ENCODE measurements around the gene C11orf68.

The C11orf68 gene

DNA sequence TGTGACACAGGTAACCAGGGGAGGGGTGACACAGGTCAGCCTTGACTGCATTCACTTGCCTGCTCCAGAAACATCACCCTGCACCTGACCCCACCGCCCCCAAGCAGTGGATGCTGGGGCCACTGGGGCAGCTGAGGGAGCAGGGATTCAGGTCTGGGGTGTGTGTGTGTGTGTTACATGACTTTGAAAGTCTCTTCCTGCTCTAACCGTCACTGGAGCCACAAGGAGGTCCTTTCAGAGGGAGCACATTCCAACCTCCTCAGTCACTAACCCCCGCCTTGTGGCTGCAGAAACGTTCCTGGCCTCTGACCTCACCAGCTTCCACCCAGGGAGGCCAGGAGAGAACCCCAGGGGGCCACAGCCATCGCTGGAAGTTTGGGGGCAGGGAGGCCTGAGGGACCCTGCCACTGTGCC is 15.8 kb downstream of the C11orf68 start:
- Histone ChIP-seq H2BK5ac (ENCODE audit: low read length) (no peak overlapping the region), H3K9ac (ENCODE audit: low read depth, low read length, poor library complexity) (peak overlapping the region; percentile 77), H3K4me3 (ENCODE audit: low read length in 2 of 2) (no peak overlapping the region), H3K36me3 (replicated peaks in 1 of 2; ENCODE audit: control insufficient read depth in 2 of 2, insufficient read depth in 2 of 2, low read length in 2 of 2) (no peaks in the 10 kb centered on the region), H3K4me1 (ENCODE audit: control insufficient read depth in 2 of 2, insufficient read depth in 1 of 2, low read depth in 1 of 2, low read length in 2 of 2) (peaks cover 11 to 12% of the 10 kb centered on the region in 2 donors), H3K23ac (ENCODE audit: low read depth, low read length, poor library complexity) (no peak overlapping the region), H3K18ac (ENCODE audit: low read length) (peak overlapping the region; percentile 80), H4K91ac (ENCODE audit: low read depth, low read length, poor library complexity) (no peak overlapping the region), H2BK120ac (ENCODE audit: low read depth, low read length) (no peak overlapping the region), H3K4me2 (ENCODE audit: insufficient read depth, low read length, poor library complexity, severe bottlenecking) (no peak overlapping the region), H4K8ac (ENCODE audit: low read depth, low read length) (no peak overlapping the region), H3K9me3 (replicated peaks in 1 of 2; ENCODE audit: control insufficient read depth in 2 of 2, insufficient read depth in 1 of 2, low read depth in 1 of 2, low read length in 2 of 2) (peaks cover 0 to 2% of the 10 kb centered on the region in 2 donors), H2AK5ac (ENCODE audit: low read depth, low read length) (no peak overlapping the region), H3K27me3 (ENCODE audit: control insufficient read depth in 3 of 3, insufficient read depth in 3 of 3, low read depth in 1 of 3, low read length in 3 of 3) (peaks cover 20 to 55% (median 21%) of the 10 kb centered on the region in 3 experiments), H2BK12ac (ENCODE audit: low read length) (peak overlapping the region; percentile 41), H3K27ac (replicated peaks; ENCODE audit: low read length) (no peak overlapping the region), H2AFZ (ENCODE audit: low read length) (peak overlapping the region; percentile 75), H2BK15ac (ENCODE audit: low read length) (no peak overlapping the region), H3K79me1 (ENCODE audit: low read depth, low read length) (no peaks in the 10 kb centered on the region), H3K4ac (ENCODE audit: low read length) (peak overlapping the region; percentile 10), H3K14ac (ENCODE audit: low read length) (peak overlapping the region; percentile 89)
- no peak for DNase-seq (ENCODE audit: low spot score)
- WGBS, 2 donors (ENCODE audit: extremely low coverage in 2 of 2, insufficient read length in 2 of 2, insufficient replicate concordance in 1 of 2) = no CpG with 5 or more reads among the region's 5 CpGs

DNA sequence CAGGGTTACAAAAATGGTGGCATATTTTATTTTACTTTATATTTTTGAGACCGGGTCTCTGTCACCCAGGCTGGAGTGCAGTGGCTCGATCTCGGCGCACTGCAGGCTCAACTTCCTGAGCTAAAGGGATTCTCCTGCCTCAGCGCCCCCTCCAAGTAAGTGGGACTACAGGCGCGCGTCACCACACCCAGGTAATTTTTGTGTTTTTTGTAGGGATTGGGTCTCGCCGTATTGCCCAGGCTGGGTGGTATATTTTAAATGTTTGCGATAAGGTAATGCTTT is 18.0 kb downstream of the C11orf68 start:
- Histone ChIP-seq H3K27me3 (ENCODE audit: control insufficient read depth in 3 of 3, insufficient read depth in 3 of 3, low read depth in 1 of 3, low read length in 3 of 3) (peaks cover 20 to 53% (median 21%) of the 10 kb centered on the region in 3 experiments), H3K4ac (ENCODE audit: low read length) (no peak overlapping the region), H3K79me1 (ENCODE audit: low read depth, low read length) (no peaks in the 10 kb centered on the region), H3K4me2 (ENCODE audit: insufficient read depth, low read length, poor library complexity, severe bottlenecking) (no peak overlapping the region), H3K36me3 (replicated peaks in 1 of 2; ENCODE audit: control insufficient read depth in 2 of 2, insufficient read depth in 2 of 2, low read length in 2 of 2) (no peaks in the 10 kb centered on the region), H3K4me3 (ENCODE audit: low read length in 2 of 2) (peak overlapping the region in 1 of 2 donors; percentile 53), H2AFZ (ENCODE audit: low read length) (peak overlapping the region; percentile 94), H3K4me1 (ENCODE audit: control insufficient read depth in 2 of 2, insufficient read depth in 1 of 2, low read depth in 1 of 2, low read length in 2 of 2) (peaks cover 11 to 12% of the 10 kb centered on the region in 2 donors), H3K27ac (replicated peaks; ENCODE audit: low read length) (no peak overlapping the region), H4K91ac (ENCODE audit: low read depth, low read length, poor library complexity) (no peak overlapping the region), H4K8ac (ENCODE audit: low read depth, low read length) (no peak overlapping the region), H3K9ac (ENCODE audit: low read depth, low read length, poor library complexity) (no peak overlapping the region), H2AK5ac (ENCODE audit: low read depth, low read length) (no peak overlapping the region), H2BK12ac (ENCODE audit: low read length) (no peak overlapping the region), H3K18ac (ENCODE audit: low read length) (no peak overlapping the region), H2BK5ac (ENCODE audit: low read length) (no peak overlapping the region), H3K9me3 (replicated peaks in 1 of 2; ENCODE audit: control insufficient read depth in 2 of 2, insufficient read depth in 1 of 2, low read depth in 1 of 2, low read length in 2 of 2) (peaks cover 0 to 2% of the 10 kb centered on the region in 2 donors), H3K23ac (ENCODE audit: low read depth, low read length, poor library complexity) (no peak overlapping the region), H2BK120ac (ENCODE audit: low read depth, low read length) (no peak overlapping the region), H2BK15ac (ENCODE audit: low read length) (no peak overlapping the region), H3K14ac (ENCODE audit: low read length) (no peak overlapping the region)
- no peak for DNase-seq (ENCODE audit: low spot score)
- WGBS, 2 donors (ENCODE audit: extremely low coverage in 2 of 2, insufficient read length in 2 of 2, insufficient replicate concordance in 1 of 2) = no CpG with 5 or more reads among the region's 11 CpGs

DNA sequence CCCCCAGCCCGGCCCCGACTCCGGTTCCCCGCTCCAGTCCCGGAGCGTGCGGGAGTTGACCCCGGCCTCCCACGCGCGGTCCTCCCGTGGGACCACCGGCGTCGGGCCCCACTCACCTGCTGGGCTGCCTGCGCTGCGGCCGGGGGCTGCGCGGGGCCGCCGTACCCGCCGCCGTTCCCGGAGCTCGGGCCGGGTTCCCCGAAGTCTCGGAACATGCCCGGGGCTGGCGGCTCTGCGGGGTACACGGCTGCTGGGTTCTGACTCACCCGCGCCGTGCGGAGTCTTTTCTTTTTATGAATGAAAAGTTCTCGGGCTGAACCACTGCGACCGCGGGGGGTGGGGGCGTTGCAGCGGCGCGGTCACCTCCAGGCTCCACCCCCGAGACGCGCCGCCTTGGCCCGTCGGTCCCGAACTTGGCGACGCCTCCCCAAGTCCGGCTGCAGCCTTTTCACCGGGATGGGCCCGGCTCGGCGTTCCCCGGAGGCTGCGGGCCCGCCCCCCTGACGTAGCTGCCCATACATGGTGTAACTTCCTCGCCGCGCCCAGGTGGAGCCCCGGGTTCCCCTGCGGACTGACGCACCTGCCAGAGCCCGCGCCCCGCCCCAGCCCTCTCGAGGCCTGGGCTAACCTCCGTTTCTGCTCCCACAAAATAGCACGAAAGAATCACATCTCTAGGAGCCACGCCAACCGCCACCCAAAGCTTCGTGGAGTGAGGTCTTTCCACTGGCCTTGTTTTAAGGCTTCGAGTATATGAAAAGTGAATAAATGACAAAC is 18.6 kb downstream of the C11orf68 start, which contains the start of gene FOSL1:
TSS of gene FOSL1 (minus strand) at position 264 of the 774 bp plus-strand sequence. CDS start at position 215, 49 bp downstream.
- Histone ChIP-seq H3K27me3 (ENCODE audit: control insufficient read depth in 3 of 3, insufficient read depth in 3 of 3, low read depth in 1 of 3, low read length in 3 of 3) (peaks cover 20 to 53% (median 21%) of the 10 kb centered on the region in 3 experiments), H3K4me1 (ENCODE audit: control insufficient read depth in 2 of 2, insufficient read depth in 1 of 2, low read depth in 1 of 2, low read length in 2 of 2) (peaks cover 11 to 12% of the 10 kb centered on the region in 2 donors)
- DNase-seq (ENCODE audit: low spot score) = no peak

DNA sequence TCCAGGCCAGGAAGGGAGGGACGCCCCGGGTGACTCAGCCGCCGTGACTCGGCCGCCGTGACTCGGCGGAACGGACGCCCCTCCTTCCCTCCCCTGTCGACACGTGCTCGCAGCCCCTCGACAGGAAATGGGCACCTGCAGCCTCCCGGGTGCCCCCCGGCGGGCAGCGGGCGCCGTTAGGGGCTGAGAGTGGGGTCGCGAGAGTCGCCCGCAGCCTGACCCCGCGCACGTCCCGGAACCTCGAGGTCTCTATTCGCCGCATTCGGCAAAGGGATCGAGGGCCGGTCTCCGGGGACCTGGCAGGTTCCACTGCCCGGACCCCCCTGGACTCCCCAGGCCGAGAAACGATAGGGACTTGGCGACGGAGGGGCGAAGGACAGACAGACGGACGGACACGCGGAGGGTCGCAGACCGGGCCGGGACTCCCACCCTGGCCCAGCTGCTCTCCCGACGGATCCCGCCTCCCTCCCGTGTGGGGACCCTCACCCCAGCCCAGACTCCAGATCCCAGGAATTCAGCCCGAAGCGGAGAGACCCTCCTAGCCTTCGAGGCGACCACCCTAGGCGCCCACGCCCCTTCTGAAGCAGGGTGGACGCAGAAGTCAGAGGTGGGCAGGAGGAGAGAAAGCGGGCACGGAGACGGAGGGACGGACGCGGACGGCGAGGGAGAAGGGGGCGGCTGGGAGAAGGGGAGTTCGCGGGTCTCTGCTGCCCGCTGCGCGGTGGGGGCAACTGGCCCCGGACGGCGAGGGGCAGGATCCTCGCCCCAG is 19.3 kb downstream of the C11orf68 start:
- Histone ChIP-seq H2BK12ac (ENCODE audit: low read length) (peak overlapping the region; percentile 16), H3K18ac (ENCODE audit: low read length) (peak overlapping the region; percentile 78), H2BK5ac (ENCODE audit: low read length) (no peak overlapping the region), H4K8ac (ENCODE audit: low read depth, low read length) (no peak overlapping the region), H2BK15ac (ENCODE audit: low read length) (peak overlapping the region; percentile 32), H3K9ac (ENCODE audit: low read depth, low read length, poor library complexity) (peak overlapping the region; percentile 63), H2AK5ac (ENCODE audit: low read depth, low read length) (peak overlapping the region; percentile 88), H3K23ac (ENCODE audit: low read depth, low read length, poor library complexity) (peak overlapping the region; percentile 96), H3K79me1 (ENCODE audit: low read depth, low read length) (no peaks in the 10 kb centered on the region), H3K27ac (replicated peaks; ENCODE audit: low read length) (no peak overlapping the region), H3K4me2 (ENCODE audit: insufficient read depth, low read length, poor library complexity, severe bottlenecking) (peak overlapping the region; percentile 97), H3K14ac (ENCODE audit: low read length) (peak overlapping the region; percentile 97), H3K4me3 (ENCODE audit: low read length in 2 of 2) (peak overlapping the region; percentile 53 to 70), H3K9me3 (replicated peaks in 1 of 2; ENCODE audit: control insufficient read depth in 2 of 2, insufficient read depth in 1 of 2, low read depth in 1 of 2, low read length in 2 of 2) (peaks cover 0 to 2% of the 10 kb centered on the region in 2 donors), H3K36me3 (replicated peaks in 1 of 2; ENCODE audit: control insufficient read depth in 2 of 2, insufficient read depth in 2 of 2, low read length in 2 of 2) (no peaks in the 10 kb centered on the region), H3K4ac (ENCODE audit: low read length) (no peak overlapping the region), H2BK120ac (ENCODE audit: low read depth, low read length) (peak overlapping the region; percentile 74), H2AFZ (ENCODE audit: low read length) (peak overlapping the region; percentile 94), H4K91ac (ENCODE audit: low read depth, low read length, poor library complexity) (no peak overlapping the region), H3K4me1 (ENCODE audit: control insufficient read depth in 2 of 2, insufficient read depth in 1 of 2, low read depth in 1 of 2, low read length in 2 of 2) (peaks cover 11 to 12% of the 10 kb centered on the region in 2 donors), H3K27me3 (ENCODE audit: control insufficient read depth in 3 of 3, insufficient read depth in 3 of 3, low read depth in 1 of 3, low read length in 3 of 3) (peaks cover 20 to 53% (median 21%) of the 10 kb centered on the region in 3 experiments)
- WGBS, 2 donors (ENCODE audit: extremely low coverage in 2 of 2, insufficient read length in 2 of 2, insufficient replicate concordance in 1 of 2) = no CpG with 5 or more reads among the region's 78 CpGs
- no peak for DNase-seq (ENCODE audit: low spot score)

More for the DNA sequence above, 18.6 kb downstream of the C11orf68 start, which contains the start of gene FOSL1:
- Histone ChIP-seq H3K79me1 (ENCODE audit: low read depth, low read length) (no peaks in the 10 kb centered on the region), H3K18ac (ENCODE audit: low read length) (peak within 1 kb of the TSS; percentile 78), H3K27ac (replicated peaks; ENCODE audit: low read length) (no peak within 1 kb of the TSS), H2AK5ac (ENCODE audit: low read depth, low read length) (peak within 1 kb of the TSS; percentile 88), H3K9ac (ENCODE audit: low read depth, low read length, poor library complexity) (peak within 1 kb of the TSS; percentile 63), H3K36me3 (replicated peaks in 1 of 2; ENCODE audit: control insufficient read depth in 2 of 2, insufficient read depth in 2 of 2, low read length in 2 of 2) (no peaks in the 10 kb centered on the region), H2BK12ac (ENCODE audit: low read length) (peak within 1 kb of the TSS; percentile 16), H4K91ac (ENCODE audit: low read depth, low read length, poor library complexity) (no peak within 1 kb of the TSS), H2BK15ac (ENCODE audit: low read length) (peak within 1 kb of the TSS; percentile 32), H4K8ac (ENCODE audit: low read depth, low read length) (no peak within 1 kb of the TSS), H2AFZ (ENCODE audit: low read length) (peak within 1 kb of the TSS; percentile 94), H2BK5ac (ENCODE audit: low read length) (no peak within 1 kb of the TSS), H3K9me3 (replicated peaks in 1 of 2; ENCODE audit: control insufficient read depth in 2 of 2, insufficient read depth in 1 of 2, low read depth in 1 of 2, low read length in 2 of 2) (peaks cover 0 to 2% of the 10 kb centered on the region in 2 donors), H2BK120ac (ENCODE audit: low read depth, low read length) (peak within 1 kb of the TSS; percentile 74), H3K4ac (ENCODE audit: low read length) (no peak within 1 kb of the TSS), H3K23ac (ENCODE audit: low read depth, low read length, poor library complexity) (peak within 1 kb of the TSS; percentile 96), H3K4me3 (ENCODE audit: low read length in 2 of 2) (peak within 1 kb of the TSS; percentile 53 to 70), H3K4me2 (ENCODE audit: insufficient read depth, low read length, poor library complexity, severe bottlenecking) (peak within 1 kb of the TSS; percentile 97), H3K14ac (ENCODE audit: low read length) (peak within 1 kb of the TSS; percentile 97)
- WGBS, 2 donors (ENCODE audit: extremely low coverage in 2 of 2, insufficient read length in 2 of 2, insufficient replicate concordance in 1 of 2) = no CpG with 5 or more reads among the region's 80 CpGs
